Retinal pigment epithelial cell (primary cell): ENCODE results near the gene C1QTNF5.

ENCODE experiments used
- DNase-seq: peaks from one replicate; pipeline ENCODE4 v3.0.0-alpha.2; 2010; ENCODE audit warnings: low read depth
- H3K4me3 ChIP-seq: 2 replicates; pipeline ENCODE4 v1.5.1; 2011; ENCODE audit warnings: mild to moderate bottlenecking, low read length, control low read depth, moderate library complexity
- CTCF ChIP-seq: conservative IDR thresholded peaks from 2 replicates; pipeline ENCODE4 v1.5.1; 2011; ENCODE audit warnings: low read depth, low read length, control low read depth, inconsistent platforms

C1QTNF5 gene

GRCh38 chr11:119316016-119316728 is 24.5 kb downstream of the C1QTNF5 start:
- TF ChIP-seq CTCF = no peak
- DNase-seq = no peak
- peak overlapping the region; percentile 69 for H3K4me3 ChIP-seq

- peak overlapping the region; percentile 69 for H3K4me3 ChIP-seq
- DNase-seq = no peak
- TF ChIP-seq CTCF = peak; percentile 4
Observed at GRCh38 chr11:119315131-119316015, 25.3 kb downstream of the C1QTNF5 start.

GRCh38 chr11:119314726-119315125 is 26.0 kb downstream of the C1QTNF5 start:
- no peak overlapping the region for H3K4me3 ChIP-seq
- no peak for TF ChIP-seq CTCF
- no peak for DNase-seq

- no peak for DNase-seq
- TF ChIP-seq CTCF = no peak
Observed at GRCh38 chr11:119310682-119311052, 30.0 kb downstream of the C1QTNF5 start.

GRCh38 chr11:119309953-119310681 is 30.6 kb downstream of the C1QTNF5 start:
- TF ChIP-seq CTCF = no peak
- no peak overlapping the region for H3K4me3 ChIP-seq
- no peak for DNase-seq

More at GRCh38 chr11:119310682-119311052, 30.0 kb downstream of the C1QTNF5 start:
- no peak overlapping the region for H3K4me3 ChIP-seq

GRCh38 chr11:119309411-119309810 is 31.3 kb downstream of the C1QTNF5 start:
- DNase-seq = no peak
- H3K4me3 ChIP-seq = no peak overlapping the region
- TF ChIP-seq CTCF = no peak
